Esophagus squamous epithelium (tissue), 4 donors: Measurements from ENCODE around the gene SIL1.

ENCODE experiments used
- POLR2A ChIP-seq, 4 donors: fragments of 450-650 bp; IDR thresholded peaks; one replicate each; pipeline ENCODE4 v1.6.1; 2017; ENCODE audit warnings: antibody characterized with exemption in 4 of 4, mild to moderate bottlenecking in 4 of 4, moderate library complexity in 3 of 4
- TF ChIP-seq, protein P1 (sequence below), 6 experiments: fragments of 450-650 bp in 4 of 6; fragments of 200-600 bp in 2 of 6; sonication (generic) in 2 of 6; IDR thresholded peaks; one replicate each; pipeline ENCODE4 v1.5.1; 2016 to 2019; ENCODE audit warnings: antibody characterized with exemption in 6 of 6, mild to moderate bottlenecking in 4 of 6, moderate library complexity in 4 of 6

GRCh38 chr5:138925090-138925635 lies 273.0 kb downstream of the SIL1 start:
- TF ChIP-seq, protein P1, sequence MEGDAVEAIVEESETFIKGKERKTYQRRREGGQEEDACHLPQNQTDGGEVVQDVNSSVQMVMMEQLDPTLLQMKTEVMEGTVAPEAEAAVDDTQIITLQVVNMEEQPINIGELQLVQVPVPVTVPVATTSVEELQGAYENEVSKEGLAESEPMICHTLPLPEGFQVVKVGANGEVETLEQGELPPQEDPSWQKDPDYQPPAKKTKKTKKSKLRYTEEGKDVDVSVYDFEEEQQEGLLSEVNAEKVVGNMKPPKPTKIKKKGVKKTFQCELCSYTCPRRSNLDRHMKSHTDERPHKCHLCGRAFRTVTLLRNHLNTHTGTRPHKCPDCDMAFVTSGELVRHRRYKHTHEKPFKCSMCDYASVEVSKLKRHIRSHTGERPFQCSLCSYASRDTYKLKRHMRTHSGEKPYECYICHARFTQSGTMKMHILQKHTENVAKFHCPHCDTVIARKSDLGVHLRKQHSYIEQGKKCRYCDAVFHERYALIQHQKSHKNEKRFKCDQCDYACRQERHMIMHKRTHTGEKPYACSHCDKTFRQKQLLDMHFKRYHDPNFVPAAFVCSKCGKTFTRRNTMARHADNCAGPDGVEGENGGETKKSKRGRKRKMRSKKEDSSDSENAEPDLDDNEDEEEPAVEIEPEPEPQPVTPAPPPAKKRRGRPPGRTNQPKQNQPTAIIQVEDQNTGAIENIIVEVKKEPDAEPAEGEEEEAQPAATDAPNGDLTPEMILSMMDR (IDR thresholded peaks at IDR 0.05) = no peak
- no peak for TF ChIP-seq POLR2A (IDR thresholded peaks at IDR 0.05)
